Measurements from ENCODE around the gene ARMH1.
"Not testable (repeated sequence)": the region's sequence is repeated elsewhere in the genome, so short reads cannot be mapped to it uniquely, and the experiment has no call there.

The ARMH1 gene

DNA sequence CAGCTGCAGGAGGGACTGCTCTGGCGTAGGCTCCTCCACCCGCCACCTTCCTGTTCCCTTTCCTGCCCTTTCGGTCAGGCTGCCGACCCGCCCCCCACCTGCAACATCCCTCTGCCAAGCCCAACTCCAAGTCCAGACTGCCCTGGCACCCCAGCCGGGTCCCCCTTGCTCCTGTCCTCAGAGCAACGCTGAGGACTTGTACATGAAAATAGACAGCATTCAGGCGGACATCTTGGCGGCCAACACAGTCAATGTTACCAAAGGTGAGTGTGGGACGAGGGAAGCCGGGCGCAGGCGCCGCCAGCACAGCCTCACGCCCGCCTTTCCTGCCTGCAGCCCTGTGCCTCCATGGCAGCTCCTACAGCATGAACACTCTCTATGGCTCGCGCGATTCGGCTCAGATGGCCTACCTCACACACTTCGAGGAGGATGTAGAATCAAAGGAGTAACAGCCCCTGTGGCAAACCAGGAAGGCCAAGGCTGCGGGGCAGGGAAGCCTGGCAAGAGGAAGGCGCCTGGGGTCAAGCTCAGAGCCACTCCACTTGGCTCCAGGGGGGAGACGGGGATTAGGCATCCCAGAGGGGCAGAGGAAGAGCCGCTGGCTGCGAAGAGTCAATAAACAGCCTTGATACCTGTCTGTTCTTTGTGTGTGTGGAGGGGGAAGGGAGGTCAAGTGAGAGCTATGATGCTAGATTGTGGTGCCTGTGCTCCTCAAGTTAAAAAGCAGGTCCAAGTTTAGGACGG lies 50.6 kb downstream of the ARMH1 start:
- no peak for DNase-seq

DNA sequence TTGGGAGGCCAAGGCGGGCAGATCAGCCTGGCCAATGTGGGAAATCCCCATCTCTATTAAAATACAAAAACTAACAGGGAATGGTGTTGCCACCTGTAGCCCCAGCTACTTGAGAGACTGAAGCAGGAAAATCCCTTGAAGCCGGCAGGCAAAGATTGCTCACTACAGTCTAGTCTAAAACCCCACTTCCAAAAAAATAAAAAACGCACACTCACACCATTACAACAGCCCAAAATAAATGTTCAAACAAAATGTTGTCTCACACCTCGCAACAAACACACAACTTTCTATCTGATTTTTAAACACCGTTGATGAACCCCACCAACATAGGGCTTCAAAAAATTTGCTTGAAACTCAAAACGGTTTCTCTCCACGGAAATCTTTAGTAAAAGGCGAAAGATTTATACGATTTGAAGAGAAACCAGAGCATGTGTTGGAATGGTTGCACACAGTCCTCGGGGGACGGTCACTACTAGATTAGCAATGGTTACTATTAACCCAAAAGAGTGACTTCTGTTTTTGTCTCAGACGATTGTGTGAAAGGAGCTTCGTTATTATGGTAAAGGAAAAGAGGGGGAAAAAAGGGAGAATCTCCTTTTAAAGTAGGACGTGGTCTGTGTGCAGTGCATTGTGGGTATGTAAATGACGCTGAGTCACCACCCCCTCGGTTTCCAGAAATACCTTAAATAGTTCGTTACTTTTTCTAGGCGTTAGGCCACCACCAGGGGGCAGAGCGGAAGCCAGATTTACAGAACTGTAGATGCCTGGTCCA lies 56.4 kb downstream of the ARMH1 start, which contains the start of gene RNU5D-1:
TSS of gene RNU5D-1 (minus strand) at position 430 of the 772 bp plus-strand sequence.
- no peak for DNase-seq

DNA sequence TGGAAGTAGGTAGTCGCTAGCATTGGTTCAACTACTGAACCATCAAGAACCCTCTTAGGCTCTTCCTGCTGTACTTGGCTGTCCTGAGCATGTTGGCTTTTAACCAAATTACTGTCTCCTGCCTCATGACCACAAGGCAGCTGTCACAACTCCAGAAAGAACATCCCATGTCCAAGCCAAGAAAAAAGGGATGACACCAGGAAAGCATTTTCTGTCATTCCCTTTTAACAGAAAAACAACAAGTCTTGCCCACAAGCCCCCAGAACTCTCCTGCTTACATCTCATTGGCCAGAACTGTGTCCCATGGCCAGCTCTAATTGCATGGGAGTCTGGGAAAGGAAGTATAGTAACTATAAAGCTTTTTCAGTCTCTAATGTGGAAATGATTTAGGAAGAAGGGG lies 58.9 kb downstream of the ARMH1 start:
- no peak for DNase-seq

DNA sequence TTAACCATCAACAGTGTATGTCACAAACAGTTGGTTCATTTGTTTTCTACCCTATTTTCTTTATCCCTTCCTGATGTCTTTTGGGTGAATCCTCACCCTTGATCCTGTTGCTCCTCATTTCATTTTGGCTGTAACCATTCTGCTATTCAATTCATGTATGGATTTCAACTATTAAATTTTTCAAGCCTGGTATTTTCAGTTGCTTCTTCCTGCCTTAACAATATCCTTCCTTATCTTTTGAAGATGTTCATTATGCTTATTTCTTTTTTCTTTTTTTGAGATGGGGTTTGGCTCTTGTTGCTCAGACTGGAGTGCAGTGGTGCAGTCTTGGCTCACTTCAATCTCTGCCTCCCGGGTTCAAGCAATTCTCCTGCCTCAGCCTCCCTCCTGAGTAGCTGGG lies 59.3 kb downstream of the ARMH1 start:
- no peak for DNase-seq

DNA sequence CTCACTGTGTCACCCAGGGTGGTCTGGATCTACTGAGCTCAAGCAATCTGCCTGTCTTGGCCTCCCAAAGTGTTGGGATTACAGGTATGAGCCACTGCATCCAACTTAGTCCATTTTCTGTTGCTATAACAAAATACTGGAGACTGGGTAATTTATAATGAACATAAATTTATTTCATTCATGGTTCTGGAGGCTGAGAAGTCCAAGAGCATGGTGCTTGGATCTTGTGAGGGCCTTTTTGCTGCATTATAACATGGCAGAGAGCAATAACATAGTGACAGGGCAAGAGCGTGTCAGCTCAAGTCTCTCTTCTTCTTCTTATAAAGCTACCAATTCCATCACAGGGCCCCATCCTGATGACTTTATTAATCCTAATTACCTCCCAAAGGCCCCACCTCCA lies 61.5 kb downstream of the ARMH1 start:
- no peak for DNase-seq

DNA sequence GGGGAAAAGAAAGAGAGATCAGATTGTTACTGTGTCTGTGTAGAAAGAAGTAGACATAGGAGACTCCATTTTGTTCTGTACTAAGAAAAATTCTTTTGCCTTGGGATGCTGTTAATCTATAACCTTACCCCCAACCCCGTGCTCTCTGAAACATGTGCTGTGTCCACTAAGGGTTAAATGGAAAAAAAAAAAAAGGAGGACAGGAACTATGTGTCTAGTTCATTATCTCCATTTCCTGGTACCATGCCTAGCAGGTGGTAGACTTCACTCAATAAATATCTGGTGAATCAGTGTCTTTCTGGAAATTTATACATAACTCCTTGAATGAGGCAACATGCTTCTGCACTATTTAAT lies 64.4 kb downstream of the ARMH1 start:
- DNase-seq: not testable (repeated sequence)

DNA sequence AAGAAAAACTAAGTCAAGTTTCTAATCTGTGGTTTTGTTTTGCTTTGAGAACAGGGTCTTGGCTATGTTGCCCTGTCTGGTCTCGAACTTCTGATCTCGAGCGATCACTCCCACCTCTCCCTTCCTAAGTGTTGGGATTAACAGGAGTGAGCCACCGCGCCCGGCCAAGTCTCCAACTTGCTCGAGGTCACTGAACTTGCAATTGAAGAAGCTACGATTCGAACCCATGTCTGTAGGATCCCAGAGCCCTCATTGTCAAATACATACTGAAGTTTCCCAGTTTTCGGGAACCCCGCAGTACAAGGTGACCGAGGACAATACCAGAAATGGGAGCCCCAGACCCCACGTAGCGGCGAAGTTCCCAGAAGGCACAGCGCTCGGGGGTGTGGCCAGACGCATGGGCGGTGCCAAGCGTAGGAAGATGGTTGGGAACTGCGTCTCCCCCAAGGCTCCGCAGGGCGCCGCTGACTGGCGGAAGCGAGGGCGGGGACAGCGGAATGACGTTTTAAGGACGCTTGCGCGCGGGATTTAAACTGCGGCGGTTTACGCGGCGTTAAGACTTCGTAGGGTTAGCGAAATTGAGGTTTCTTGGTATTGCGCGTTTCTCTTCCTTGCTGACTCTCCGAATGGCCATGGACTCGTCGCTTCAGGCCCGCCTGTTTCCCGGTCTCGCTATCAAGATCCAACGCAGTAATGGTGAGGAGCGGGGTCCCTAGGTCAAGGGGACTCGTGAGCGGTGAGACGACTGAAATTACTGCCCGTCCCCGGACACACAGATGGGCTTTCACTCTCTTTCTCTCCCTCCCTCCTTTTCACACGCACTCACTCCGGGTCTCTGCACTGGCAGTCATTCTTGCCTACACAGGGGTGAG lies 65.0 kb downstream of the ARMH1 start, which contains the start of gene KIF2C:
TSS of gene KIF2C (plus strand) at position 531 of the 872 bp plus-strand sequence. CDS start at position 627, 96 bp downstream.
- DNase-seq: peak; percentile 22

DNA sequence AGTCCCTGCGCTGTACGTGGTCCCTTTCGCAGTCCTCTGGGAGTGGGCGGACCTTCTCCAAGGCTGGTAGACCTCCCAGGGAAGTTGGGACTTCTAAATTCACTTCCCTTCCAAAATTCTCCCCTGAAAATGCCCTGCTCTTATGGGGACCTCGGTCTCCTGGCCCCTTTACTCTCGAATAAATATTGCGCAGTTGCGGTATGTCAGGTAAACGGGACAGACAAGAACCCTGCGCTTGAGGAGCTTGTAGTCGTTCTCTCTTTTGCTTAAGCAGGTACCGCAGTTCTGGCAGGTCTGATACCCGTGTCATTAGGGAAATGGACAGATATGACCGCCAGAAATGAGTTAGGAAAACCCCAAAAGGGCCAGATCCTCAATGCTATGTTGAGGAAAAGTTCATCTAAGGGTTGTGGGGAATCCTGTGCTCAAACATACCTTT lies 65.7 kb downstream of the ARMH1 start:
- no peak for DNase-seq

DNA sequence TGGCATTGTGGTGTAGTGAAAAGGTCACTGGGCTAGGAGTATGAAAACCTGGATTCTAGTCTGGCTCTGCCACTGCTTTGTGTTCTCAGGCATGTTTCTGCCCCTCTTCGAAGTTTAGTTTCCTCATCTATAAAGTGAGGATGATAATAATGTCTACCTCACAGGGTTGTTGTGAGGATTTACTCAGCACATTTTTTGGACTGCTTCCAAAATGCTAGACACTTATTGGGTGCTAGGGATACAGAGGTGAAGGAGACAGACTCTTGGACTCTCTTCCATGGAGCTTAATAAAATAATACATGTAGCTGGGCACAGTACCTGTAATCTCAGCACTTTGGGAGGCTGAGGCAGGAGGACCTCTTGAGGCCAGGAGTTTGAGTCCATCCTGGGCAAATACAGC lies 68.7 kb downstream of the ARMH1 start:
- DNase-seq: no peak

DNA sequence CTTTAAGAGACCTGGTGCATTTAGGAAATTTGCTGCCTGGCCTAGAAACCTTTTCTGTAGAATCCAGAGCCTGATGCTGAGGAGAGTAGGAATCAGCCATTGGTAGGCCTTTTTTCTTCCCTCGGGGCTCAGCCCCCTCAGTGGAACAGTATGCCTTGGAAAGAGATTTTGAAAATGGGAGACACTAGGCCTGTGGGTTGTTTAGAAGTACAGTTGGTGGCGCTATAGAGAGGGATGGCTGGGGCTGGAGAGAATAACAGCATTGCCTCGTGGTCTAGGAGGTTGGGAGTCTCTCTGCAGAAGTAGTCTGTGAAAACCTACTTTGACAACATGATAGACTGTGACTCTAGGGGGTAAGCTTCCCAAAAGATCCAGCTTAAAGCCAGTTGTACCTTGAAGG lies 73.4 kb downstream of the ARMH1 start:
- no peak for DNase-seq

DNA sequence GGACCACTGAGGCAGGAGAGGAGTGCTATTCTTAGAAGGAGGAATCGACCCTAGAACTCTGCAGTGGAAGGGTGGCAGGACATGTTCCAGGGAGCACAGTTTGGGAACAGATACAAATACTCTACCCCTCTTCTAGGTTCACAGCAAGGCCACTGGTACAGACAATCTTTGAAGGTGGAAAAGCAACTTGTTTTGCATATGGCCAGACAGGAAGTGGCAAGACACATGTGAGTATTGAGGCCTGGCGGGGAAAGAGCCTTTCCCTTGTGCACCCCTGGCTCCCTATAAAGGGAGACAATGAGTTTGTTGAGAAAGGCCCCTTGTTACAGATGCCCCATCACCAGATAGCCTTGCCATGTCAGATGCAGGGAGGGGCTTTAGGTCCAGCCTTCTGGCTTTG lies 82.9 kb downstream of the ARMH1 start:
- no peak for DNase-seq

DNA sequence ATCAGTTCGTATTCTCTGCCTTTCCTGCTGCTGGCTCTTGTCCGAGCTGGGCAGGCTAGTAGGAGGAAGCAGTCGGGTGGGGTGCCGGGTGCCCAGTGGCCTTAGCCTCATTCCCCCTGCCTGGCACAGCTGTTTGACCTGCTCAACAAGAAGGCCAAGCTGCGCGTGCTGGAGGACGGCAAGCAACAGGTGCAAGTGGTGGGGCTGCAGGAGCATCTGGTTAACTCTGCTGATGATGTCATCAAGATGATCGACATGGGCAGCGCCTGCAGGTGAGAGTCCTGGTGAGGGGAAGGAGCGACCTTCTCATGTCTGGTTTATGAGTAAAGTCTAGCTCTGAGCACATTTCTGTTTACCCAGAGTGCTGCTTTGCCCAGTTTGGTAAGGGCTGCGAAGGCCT lies 84.6 kb downstream of the ARMH1 start:
- no peak for DNase-seq

DNA sequence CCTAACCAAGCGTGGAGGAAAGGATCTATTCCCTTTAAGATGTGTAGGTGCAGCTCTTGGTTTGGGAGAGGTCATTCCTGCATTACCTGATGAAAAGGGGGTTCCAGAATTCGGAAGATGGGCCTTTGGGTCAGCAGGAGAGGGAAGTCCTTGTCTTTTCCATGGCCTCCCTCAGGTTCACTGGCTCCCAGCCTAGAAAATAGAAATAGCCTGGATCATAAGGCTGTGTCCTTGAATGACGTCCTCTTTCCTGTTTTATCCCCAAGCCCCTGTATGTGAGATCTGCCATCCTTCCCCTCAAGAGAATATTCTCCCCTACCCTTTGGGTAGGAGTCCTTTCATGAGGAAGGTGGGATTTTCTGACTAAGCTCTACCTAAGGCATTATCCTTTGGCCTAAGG lies 86.4 kb downstream of the ARMH1 start:
- DNase-seq: no peak

DNA sequence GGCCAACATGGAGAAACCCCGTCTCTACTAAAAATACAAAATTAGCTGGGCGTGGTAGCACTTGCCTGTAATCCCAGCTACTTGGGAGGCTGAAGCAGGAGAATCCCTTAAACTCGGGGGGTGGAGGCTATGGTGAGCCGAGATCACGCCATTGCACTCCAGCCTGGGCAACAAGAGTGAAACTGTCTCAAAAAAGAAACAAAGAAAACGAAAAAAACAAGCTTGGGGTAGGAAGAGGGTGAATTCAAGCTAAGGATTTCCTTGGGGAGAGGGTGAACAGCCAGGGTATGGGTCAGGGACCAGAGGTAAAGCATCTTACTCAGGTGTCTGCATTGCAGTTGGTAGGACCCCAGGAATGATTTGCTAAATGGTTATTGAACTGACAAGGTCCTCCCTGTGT lies 91.9 kb downstream of the ARMH1 start:
- not testable (repeated sequence) for DNase-seq
